GM12892 (cell line): Measurements from ENCODE around the gene PDE8A.

ENCODE experiments used
- POLR2A ChIP-seq: IDR thresholded peaks from 2 replicates; pipeline ENCODE4 v1.6.1; 2011; ENCODE audit warnings: low read depth, low read length, control low read depth
- POLR2AphosphoS5 ChIP-seq: IDR thresholded peaks from 2 replicates; pipeline ENCODE4 v1.6.1; 2011; ENCODE audit warnings: low read depth, low read length, control low read depth
- TAF1 ChIP-seq: IDR thresholded peaks from 2 replicates; pipeline ENCODE4 v1.6.1; 2011; ENCODE audit warnings: low read depth, mild to moderate bottlenecking, control low read depth, low read length, borderline replicate concordance

GRCh38 chr15:84956199-84956598, 25.5 kb upstream of the PDE8A start:
- TF ChIP-seq POLR2A (no peak), POLR2AphosphoS5 (no peak), TAF1 (no peak)
